Gastrocnemius medialis (tissue), 4 donors: ENCODE measurements around the gene ABHD10.

Source experiments
- POLR2A ChIP-seq, 2 donors: fragments of 450-650 bp; IDR thresholded peaks; one replicate each; pipeline ENCODE4 v1.6.1; 2017; ENCODE audit warnings: antibody characterized with exemption in 2 of 2, mild to moderate bottlenecking in 2 of 2, moderate library complexity in 2 of 2
- TF ChIP-seq, protein P1 (sequence below), 5 experiments: fragments of 450-650 bp in 3 of 5; fragments of 200-600 bp in 2 of 5; sonication (generic) in 2 of 5; IDR thresholded peaks in 4 of 5; conservative IDR thresholded peaks in 1 of 5; 1 replicate in 4 of 5; 2 replicates in 1 of 5; pipeline ENCODE4 v1.5.1; 2016 to 2019; ENCODE audit warnings: antibody characterized with exemption in 5 of 5, mild to moderate bottlenecking in 3 of 5, moderate library complexity in 3 of 5

DNA sequence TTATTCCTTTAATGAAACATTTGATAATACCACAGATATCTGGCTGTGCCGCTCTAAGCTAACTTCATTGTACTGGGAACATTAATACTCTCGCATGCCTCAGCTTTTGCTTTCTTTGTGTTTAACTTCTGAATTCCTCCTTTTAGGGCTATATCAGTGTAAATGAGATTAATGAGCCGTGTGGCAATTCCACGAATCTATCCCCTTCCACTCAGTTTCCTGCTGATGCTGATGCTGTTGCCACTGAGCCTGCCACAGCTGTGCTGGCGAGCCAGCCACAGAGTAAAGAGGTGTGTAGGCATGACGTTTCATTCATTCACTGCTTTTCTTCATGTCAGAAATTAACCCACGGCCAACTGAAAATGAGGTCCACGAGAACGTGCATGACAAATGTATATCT, 30.0 kb upstream of the ABHD10 start:
- TF ChIP-seq, protein P1, sequence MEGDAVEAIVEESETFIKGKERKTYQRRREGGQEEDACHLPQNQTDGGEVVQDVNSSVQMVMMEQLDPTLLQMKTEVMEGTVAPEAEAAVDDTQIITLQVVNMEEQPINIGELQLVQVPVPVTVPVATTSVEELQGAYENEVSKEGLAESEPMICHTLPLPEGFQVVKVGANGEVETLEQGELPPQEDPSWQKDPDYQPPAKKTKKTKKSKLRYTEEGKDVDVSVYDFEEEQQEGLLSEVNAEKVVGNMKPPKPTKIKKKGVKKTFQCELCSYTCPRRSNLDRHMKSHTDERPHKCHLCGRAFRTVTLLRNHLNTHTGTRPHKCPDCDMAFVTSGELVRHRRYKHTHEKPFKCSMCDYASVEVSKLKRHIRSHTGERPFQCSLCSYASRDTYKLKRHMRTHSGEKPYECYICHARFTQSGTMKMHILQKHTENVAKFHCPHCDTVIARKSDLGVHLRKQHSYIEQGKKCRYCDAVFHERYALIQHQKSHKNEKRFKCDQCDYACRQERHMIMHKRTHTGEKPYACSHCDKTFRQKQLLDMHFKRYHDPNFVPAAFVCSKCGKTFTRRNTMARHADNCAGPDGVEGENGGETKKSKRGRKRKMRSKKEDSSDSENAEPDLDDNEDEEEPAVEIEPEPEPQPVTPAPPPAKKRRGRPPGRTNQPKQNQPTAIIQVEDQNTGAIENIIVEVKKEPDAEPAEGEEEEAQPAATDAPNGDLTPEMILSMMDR (IDR thresholded peaks at IDR 0.05 in 4 of 5, conservative IDR thresholded peaks at IDR 0.05 in 1 of 5): no peak
- TF ChIP-seq POLR2A (IDR thresholded peaks at IDR 0.05): no peak
